Kidney epithelial cell (primary cell): ENCODE data around the gene ANKRD31. TPM values are rescaled to one million over a fixed set of nuclear protein-coding genes. Genes with fewer than 3 reads are reported as not detected.
A peak's percentile ranks its signal among the peaks of the same experiment; 100 is the strongest.

ENCODE experiments used
- DNase-seq: peaks from one replicate; pipeline ENCODE4 v3.0.0-alpha.2; 2010; ENCODE audit warnings: low read depth
- H3K27me3 ChIP-seq: 2 replicates; pipeline ENCODE4 v1.6.0; 2011; ENCODE audit warnings: low read length; ENCODE audit not compliant: control insufficient read depth, insufficient read depth
- H3K36me3 ChIP-seq: 2 replicates; pipeline ENCODE4 v1.5.1; 2011; ENCODE audit warnings: low read length; ENCODE audit not compliant: control insufficient read depth, insufficient read depth
- H3K4me3 ChIP-seq: 2 replicates; pipeline ENCODE4 v1.5.1; 2011; ENCODE audit warnings: low read depth, mild to moderate bottlenecking, control low read depth, low read length
- total RNA-seq: library from RNA; depleted of rRNA; stranded (reverse); fragments of >200 nt; gene quantifications from 2 replicates; pipeline ENCODE4 v1.2.3, GENCODE V29; 2015
- TF ChIP-seq, protein P1 (sequence below): IDR thresholded peaks from 2 replicates; pipeline ENCODE4 v1.5.1; 2011; ENCODE audit warnings: mild to moderate bottlenecking, moderate library complexity, low read length, control low read depth, inconsistent platforms; ENCODE audit not compliant: insufficient read depth, poor library complexity, severe bottlenecking

Gene ANKRD31
- total RNA-seq, 1 donor from 2014 or later, result 0.21 TPM

DNA sequence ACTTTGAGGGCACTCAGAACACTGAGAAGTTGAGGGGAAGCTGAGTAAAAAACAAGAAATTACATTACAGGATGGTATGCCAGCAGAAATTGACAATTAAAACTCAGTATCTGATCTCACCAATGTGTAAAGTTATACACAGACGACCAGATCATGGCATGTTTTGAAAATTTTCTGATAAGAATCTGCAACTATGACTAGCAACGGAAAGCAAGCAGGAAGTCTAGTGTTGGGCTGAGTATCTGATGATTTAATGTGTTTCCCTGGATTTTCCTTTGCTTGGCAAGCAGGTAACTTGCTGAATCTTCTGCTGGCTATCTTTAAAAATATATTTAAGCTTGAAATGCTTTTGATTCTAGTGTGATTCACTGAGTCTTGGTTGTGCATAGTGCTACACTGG lies 179.1 kb downstream of the ANKRD31 start:
- DNase-seq, result no peak
- Histone ChIP-seq H3K36me3 (no peaks in the 10 kb centered on the region), H3K4me3 (no peak overlapping the region), H3K27me3 (no peaks in the 10 kb centered on the region)
- TF ChIP-seq, protein P1, sequence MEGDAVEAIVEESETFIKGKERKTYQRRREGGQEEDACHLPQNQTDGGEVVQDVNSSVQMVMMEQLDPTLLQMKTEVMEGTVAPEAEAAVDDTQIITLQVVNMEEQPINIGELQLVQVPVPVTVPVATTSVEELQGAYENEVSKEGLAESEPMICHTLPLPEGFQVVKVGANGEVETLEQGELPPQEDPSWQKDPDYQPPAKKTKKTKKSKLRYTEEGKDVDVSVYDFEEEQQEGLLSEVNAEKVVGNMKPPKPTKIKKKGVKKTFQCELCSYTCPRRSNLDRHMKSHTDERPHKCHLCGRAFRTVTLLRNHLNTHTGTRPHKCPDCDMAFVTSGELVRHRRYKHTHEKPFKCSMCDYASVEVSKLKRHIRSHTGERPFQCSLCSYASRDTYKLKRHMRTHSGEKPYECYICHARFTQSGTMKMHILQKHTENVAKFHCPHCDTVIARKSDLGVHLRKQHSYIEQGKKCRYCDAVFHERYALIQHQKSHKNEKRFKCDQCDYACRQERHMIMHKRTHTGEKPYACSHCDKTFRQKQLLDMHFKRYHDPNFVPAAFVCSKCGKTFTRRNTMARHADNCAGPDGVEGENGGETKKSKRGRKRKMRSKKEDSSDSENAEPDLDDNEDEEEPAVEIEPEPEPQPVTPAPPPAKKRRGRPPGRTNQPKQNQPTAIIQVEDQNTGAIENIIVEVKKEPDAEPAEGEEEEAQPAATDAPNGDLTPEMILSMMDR, result no peak

DNA sequence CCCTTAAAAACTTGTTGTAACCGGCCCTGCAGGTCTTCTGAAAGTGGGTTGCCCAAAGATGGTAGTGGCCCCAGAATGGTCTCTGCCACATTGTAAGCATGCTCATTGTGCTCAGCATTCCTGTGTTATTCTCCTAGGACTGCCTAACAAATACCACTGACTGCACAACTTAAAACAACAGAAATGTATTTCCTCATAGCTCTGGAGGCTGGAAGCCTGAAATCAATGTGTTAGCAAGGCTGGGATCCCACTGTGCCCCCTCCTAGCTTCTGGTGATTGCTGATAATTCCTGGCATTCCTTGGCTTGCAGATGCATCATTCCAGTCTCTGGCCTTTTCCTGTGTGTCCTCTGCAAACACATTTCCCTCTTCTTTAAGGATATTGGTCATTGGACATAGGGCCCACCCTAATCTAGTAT lies 180.9 kb downstream of the ANKRD31 start:
- DNase-seq, result no peak
- TF ChIP-seq, protein P1, result no peak

DNA sequence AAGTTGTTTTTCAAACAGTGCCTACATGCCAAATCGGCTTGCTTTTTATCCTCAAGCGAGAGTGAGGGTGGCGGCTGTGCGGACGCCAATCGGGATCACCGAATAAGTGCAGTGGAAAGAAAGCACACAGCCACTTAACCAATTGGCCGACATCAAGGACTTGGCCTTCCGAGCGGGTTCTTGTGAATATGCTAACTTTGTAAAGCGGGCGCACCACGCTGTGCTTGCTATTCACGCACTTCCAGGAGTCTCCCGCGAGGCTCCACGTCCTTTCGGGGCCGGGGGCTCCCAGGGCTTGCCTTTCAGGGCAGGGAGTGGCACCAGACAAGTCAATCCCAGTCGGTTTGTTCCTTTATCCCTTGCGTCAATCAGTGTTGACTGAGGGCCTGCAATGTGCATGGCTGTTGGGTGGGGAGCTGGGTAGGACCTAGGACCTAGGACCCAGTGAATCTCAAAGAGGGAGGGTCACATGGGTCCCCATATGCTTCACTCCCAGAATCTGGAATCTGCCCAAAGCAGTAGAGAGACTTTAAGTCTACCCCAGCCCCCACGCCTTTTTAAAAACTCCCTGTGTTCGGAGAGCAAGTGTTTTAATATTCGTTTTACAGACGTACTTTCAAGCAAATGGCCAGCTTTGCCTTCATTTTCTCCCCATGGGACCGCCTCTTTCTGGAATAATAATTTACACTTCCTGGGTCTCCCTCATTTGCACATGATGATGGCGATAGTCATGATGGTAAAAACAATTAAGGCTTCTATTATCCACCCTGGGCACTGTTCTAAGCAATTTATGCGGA lies 182.3 kb downstream of the ANKRD31 start:
- DNase-seq, result no peak
- Histone ChIP-seq H3K27me3 (no peaks in the 10 kb centered on the region), H3K4me3 (peak overlapping the region; percentile 75), H3K36me3 (no peaks in the 10 kb centered on the region)
- TF ChIP-seq, protein P1, result no peak

More for the DNA sequence above, 180.9 kb downstream of the ANKRD31 start:
- Histone ChIP-seq H3K36me3 (no peaks in the 10 kb centered on the region), H3K27me3 (no peaks in the 10 kb centered on the region), H3K4me3 (no peak overlapping the region)

DNA sequence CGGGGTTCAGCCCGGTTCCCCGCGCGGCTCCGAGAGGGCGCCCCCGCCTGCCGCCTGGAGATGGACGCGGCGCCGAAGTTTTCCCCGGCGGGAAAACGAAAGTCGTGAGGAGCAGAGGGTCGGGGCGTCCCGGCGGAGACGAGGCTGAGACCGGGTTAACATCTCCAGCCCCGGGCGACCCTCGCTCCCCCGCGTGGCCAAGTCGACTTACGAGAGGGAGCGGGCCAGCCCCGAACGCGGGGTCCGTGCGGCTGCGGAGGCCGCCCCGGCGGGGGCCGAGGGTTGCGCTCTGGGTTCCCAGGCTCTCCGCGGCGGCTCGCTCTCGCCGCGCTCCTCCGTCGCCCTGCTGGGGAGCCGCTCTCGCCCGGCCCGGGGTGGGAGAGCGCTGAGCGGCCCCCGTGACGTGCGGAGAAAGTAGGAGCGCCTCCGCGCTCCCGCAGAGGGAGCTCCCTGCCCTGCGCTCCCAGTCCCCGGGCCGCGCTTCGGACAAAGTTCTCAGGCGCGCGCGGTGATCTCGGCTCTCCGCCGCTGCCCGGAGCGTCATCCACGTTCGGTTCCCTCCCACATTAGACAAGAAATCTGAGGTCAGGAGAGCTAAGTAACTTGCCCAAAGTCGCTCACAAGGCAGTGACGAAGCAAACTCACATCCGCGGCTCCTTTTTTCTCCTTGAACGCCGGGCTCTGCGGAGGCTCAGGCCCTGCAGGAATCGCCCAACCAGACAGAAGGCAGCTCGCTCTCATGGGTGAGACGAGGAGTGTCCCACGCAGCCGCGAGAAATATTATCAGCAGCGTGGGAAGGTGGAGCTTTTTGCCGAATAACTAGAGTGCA lies 183.2 kb downstream of the ANKRD31 start:
- no peak for DNase-seq
- no peaks in the 10 kb centered on the region for H3K36me3 ChIP-seq
- H3K4me3 ChIP-seq, result peak overlapping the region; percentile 75
- TF ChIP-seq, protein P1, result no peak
- H3K27me3 ChIP-seq, result no peaks in the 10 kb centered on the region

DNA sequence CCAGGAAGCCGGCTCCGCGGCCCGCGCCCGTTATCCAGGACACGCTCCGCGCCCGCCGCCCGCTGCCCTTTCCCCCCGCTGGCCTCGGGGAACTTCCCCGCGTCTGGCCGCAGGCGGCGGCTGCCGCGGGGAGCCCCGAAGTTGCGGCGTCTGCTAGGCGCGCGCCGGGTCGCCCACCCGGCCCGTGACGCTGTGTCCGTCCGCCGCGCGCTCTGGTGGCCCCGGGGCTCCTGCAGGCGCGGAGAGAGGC lies 183.7 kb downstream of the ANKRD31 start:
- no peak for DNase-seq
- H3K4me3 ChIP-seq, result peak overlapping the region; percentile 75
- no peaks in the 10 kb centered on the region for H3K36me3 ChIP-seq
- TF ChIP-seq, protein P1, result no peak
- H3K27me3 ChIP-seq, result no peaks in the 10 kb centered on the region
